ENCODE measurements around the gene SHISAL1.

DNA sequence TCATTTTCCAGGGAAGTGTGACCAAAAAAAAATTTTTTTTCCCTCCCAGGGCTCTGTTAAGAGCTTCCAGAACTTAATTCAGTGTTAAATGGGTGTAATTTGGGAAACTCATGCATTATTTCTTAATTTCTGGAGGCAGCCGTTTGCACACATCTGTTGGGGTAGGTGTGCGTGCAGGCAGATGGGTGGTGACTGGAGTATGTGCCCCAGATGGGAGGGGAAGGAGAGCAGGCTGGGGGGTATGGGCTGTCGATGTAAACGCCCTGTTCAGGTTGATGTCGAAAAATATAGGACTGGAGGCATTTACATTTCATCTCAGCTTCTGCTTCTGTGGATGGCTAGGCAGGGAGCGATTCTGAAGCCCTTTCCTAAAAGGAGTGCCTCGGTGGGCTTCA, 13.7 kb upstream of the SHISAL1 start:
- TF ChIP-seq, protein P1, sequence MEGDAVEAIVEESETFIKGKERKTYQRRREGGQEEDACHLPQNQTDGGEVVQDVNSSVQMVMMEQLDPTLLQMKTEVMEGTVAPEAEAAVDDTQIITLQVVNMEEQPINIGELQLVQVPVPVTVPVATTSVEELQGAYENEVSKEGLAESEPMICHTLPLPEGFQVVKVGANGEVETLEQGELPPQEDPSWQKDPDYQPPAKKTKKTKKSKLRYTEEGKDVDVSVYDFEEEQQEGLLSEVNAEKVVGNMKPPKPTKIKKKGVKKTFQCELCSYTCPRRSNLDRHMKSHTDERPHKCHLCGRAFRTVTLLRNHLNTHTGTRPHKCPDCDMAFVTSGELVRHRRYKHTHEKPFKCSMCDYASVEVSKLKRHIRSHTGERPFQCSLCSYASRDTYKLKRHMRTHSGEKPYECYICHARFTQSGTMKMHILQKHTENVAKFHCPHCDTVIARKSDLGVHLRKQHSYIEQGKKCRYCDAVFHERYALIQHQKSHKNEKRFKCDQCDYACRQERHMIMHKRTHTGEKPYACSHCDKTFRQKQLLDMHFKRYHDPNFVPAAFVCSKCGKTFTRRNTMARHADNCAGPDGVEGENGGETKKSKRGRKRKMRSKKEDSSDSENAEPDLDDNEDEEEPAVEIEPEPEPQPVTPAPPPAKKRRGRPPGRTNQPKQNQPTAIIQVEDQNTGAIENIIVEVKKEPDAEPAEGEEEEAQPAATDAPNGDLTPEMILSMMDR (IDR thresholded peaks at IDR 0.05): no peak
- TF ChIP-seq POLR2A (IDR thresholded peaks at IDR 0.05) (no peak), POLR2AphosphoS5 (IDR thresholded peaks at IDR 0.05) (no peak), EP300 (IDR thresholded peaks at IDR 0.05) (no peak)
